Stimulated activated CD4-positive, alpha-beta T cell treated with anti-CD3 and anti-CD28 coated beads, Interleukin-15, amount 100 ng/mL, for 48 hours (primary cell): Measurements from ENCODE around the gene DYSF.

Experiments used
- DNase-seq, 2 donors: peaks; one replicate each; pipeline ENCODE4 v3.0.0-alpha.2; 2020; ENCODE audit warnings: low read depth in 2 of 2

DYSF gene

DNA sequence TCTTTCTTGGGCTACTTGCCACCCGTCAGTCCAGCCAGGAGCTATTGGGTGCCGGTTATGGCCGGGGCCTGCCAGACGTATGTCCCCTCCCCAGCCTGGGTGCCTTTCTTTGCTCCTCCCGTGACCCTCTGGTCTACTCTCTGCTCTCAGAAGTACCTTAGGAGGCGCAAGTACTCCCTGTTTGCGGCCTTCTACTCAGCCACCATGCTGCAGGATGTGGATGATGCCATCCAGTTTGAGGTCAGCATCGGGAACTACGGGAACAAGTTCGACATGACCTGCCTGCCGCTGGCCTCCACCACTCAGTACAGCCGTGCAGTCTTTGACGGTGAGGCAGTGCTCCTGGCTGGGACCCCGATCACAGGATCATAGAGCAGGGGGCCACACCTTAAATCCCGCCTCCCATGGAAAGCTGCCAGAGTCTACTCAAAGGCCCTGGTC, 99.5 kb downstream of the DYSF start:
- DNase-seq, result no peak

DNA sequence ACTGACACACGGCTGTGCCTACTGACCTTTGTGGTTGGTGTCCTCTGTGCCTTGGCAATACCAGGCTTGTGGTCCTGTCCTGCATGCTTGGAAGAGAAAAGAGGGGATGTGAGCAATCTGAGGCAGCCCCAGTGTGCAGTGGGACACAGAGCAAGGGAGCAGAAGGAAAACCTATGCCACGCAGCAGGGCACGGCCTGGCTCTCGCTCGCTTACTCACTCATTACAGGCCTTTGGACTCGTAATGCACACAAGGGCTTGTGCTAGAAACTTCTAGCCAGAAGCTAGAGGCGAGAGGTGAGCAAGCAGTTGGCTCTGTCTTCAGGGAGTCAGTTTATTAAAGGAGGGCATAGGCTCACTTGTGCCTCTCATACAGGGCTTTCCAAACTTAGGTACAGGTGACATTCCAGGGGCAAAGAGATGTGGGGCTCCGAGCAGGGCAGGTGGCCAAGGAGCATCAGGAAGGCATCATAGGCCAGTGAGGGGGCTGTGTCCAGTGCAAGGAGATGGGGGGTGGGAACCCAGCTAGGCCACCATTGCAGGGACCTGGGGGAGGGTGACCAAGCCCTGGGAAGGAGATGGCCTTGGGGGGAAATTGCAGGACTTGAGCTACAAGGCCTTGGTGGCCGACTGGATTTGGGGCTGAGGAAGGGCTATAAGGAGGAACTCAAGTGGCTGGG, 100.8 kb downstream of the DYSF start:
- DNase-seq, result no peak

- no peak for DNase-seq
Measured at GRCh38 chr2:71554706-71555056, 101.3 kb downstream of the DYSF start.

DNA sequence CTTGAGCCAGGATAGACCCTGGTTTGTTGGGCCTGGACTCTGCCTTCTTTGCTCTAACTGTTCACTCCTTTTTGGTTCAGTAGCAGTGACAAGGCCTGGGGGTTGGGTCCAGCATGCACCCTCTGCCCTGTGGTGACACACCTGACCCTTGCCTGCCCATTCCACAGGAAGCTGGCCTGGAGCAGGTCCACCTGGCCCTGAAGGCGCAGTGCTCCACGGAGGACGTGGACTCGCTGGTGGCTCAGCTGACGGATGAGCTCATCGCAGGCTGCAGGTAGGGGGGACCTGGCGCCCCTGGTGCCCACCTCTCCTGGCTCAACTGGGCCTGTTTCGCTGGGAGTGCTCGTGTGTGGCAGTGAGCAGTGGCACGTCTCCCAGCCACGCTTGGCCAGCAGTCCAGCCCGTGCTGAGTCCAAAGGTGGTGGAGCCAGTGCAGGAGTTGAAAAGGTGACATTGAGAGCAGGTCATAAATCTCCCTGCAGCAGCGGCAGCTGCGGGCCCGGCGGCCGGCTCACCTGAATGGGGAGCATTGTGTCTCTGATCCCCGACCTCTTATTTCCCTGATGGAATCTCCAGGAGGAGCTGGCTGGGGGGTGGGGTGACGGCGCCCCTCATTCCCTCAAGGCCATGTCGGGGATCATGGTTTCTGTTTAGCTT, 102.6 kb downstream of the DYSF start:
- DNase-seq, result no peak

DNA sequence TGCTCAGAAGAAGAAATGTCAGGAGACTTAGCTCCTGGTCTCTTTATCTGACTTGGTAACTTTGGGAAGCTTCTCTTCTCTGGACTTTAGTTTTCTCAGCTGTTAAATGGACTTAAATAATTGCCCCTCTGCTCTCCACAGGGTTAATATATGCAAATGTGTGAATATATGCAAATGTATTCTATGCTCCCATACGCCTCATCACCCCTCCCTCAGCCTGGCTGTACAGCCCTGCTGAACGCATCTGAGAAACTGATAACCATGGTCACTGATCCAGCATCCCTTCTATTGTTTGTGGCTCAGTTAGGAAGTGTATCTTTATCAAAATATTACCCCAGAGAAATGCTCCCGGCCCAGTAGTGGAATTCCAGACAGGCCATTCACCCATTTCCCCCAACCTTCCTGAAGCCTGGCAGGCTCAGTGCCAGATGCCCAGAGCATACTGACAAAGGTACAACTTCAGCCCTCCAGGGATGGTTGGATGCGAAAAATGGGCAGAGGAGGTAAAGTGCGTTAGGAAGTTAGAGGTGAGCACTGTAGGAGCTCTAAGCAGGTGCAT, 103.4 kb downstream of the DYSF start:
- no peak for DNase-seq

DNA sequence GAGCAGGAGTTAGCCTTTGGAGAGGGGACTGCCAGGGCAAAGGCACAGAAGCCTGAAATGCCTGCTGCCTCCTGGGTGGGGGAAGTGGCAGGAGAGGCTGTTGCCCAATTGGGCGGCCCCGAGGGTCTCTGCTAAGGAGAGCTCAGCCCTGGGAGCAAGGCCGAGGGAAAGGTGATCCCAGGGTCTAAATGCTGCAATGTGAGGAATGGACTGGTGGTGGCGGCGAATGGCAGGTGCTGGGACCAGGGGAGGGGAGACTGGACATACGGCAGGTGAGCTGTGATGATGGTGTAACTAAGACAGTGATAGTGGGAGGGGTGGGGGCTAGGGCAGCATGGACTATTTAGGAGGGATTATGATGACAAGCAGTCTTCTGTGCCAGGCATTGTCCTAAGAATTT, 104.0 kb downstream of the DYSF start:
- no peak for DNase-seq

- no peak for DNase-seq
Measured at GRCh38 chr2:71558300-71559051, 105.1 kb downstream of the DYSF start.

DNA sequence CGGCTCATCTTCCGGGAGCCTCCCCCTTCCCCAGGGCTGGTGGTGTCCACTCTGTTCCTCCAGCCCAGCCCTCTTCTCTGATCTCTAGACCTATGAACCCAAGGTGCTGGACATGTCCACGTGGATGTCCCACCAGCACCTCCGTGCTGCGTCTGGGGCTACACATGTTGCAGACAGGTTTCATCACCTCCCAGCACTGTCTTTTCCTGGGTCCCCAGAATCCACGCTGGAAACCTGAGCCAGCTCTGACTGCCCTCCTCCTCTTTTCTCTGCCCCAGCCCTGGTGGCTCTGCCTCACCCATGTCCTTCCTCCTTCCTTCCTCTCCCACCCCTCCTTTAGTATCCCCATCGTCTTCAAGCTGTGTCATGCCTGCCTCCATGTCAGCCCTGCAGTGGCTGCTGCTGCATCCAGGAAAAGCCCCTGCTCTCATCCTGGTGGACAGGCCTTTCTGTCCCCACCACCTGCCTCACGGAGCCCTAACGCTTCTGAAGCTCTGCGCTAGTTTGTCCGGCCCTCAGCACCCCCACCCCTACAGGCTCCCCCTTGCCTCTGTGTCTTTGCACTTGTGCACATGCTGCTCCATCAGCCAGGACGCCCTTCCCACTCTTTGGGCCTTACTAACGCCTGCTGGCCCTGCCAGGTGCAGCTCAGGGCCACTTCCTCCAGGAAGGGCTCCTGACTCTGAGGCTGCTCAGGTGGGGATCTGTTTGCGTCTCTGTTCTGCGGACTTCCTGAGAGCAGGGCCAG, 105.9 kb downstream of the DYSF start:
- no peak for DNase-seq

DNA sequence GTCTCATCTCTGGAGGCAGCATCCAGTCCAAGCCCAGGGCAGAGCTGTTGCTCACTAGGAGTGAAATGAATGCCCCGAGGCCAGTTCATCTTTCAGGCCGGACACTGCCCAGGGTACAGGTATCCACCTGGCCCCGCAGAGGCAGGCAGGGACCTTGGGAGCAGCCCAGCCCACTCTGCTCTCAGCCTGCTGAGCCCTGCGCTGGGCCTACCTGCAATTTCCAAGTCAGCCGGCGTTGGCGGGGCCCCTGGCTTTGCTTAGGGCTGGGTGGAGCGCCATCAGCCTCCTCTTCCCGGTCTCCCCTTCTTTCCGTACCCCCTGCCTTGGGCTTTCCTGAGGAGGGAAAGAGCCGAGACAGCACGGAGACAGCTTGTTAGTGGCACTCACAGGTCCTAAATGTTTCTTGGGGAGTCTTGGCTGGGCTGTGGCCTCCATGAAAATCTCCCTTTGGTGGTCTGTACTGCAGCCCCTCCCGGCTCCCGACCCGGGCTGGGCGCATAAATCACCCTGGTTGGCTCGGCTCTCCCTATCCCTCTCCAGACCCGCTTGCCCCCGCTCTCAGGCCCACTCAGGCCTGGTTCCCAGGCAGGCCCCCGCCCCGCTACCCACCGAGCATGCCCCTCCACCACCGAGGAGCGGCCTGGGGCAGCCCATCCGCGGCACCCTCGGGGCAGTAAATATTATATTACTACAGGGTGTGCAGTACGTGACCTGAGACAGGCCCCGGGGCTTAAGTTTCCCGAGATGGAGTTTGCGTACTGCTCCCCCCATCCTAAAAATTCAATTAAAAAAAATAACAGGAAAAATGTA, 106.7 kb downstream of the DYSF start:
- no peak for DNase-seq

- DNase-seq, result no peak
Measured at GRCh38 chr2:71560638-71561011, 107.3 kb downstream of the DYSF start.

DNA sequence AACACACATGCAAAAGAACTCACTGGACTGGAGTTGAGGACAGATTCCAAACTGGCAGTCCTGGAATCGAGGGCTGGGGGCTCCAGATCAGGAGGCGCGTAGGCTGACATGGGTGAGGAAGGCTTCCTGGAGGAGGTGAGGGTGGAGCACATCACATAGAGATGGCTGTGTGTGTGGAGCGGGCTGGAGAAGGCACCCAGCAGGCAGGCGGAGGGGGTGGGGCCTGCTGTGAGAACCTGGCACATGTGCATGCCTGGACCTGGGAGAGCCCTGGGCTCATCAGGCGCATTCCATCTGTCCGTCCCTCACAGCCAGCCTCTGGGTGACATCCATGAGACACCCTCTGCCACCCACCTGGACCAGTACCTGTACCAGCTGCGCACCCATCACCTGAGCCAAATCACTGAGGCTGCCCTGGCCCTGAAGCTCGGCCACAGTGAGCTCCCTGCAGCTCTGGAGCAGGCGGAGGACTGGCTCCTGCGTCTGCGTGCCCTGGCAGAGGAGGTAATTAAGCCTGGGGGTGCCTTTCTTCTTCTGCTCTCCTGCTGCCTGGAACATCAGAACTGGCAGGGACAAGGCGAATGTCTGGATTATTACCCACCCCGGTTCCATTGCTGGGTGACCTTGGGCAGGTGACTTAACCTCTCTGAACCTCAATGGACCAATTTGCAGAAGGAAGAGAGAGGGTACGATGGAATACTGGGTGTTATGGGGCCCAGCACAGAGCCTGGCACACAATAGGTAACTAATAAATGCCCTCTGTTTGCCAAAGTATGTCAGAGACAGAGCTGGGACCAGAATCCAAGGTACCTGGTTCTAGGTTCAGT, 108.3 kb downstream of the DYSF start:
- no peak for DNase-seq

DNA sequence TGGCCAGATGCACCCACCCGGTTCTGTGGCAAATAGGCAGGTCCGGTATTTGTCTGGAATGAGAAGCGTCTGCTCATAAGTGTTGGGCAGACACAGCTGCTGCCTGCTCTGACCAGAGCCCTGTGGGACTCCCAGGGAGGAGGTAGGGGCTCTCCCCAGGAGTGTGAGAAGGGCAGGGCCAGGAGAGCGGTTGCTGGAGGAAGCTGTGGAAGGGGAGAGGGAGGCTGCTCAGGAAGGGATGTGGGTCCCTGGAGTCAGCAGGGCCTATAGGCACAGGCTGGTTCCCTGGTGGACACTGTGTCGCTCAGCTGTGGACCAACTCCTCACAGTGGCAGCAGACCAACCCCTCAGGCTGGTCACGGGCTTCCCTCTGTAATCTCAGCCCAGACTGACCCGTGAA, 109.2 kb downstream of the DYSF start:
- no peak for DNase-seq

- no peak for DNase-seq
Measured at GRCh38 chr2:71563872-71564271, 110.5 kb downstream of the DYSF start.

- no peak for DNase-seq
Measured at GRCh38 chr2:71564361-71564760, 111.0 kb downstream of the DYSF start.

- DNase-seq, result no peak
Measured at GRCh38 chr2:71564790-71565189, 111.4 kb downstream of the DYSF start.

GRCh38 chr2:71566372-71566771, 113.0 kb downstream of the DYSF start:
- no peak for DNase-seq

DNA sequence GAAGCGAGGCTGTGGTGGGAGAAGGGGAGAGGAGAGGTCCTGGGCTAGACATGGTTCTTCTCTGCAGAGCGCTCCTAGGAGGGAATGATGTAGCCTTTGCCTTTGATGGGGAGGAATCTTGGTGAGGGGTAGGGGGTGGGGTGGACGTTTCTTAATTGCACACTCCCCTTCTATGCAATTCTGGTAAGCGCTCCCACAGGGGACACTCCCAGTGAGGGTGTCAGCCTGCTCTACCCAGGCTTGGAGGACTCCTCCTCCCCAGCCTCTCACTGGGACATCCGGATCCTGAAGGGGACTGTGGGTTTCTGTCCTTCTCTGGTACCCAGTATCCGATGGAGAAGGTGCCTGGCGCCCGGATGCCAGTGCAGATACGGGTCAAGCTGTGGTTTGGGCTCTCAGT, 114.3 kb downstream of the DYSF start:
- no peak for DNase-seq

DNA sequence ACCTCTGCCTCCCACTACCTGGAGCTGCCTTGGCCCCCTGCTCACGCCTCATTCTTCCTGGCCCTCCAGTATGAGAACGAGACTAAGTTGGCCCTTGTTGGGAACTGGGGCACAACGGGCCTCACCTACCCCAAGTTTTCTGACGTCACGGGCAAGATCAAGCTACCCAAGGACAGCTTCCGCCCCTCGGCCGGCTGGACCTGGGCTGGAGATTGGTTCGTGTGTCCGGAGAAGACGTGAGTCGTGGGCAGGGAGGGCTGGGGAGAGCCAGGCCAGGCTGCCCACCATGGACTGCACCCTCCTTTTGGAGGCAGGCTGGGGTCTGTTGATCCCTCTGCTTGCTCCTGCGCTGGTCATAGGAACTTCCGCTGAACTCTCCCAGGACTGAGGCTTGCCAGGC, 114.7 kb downstream of the DYSF start:
- DNase-seq, result no peak

DNA sequence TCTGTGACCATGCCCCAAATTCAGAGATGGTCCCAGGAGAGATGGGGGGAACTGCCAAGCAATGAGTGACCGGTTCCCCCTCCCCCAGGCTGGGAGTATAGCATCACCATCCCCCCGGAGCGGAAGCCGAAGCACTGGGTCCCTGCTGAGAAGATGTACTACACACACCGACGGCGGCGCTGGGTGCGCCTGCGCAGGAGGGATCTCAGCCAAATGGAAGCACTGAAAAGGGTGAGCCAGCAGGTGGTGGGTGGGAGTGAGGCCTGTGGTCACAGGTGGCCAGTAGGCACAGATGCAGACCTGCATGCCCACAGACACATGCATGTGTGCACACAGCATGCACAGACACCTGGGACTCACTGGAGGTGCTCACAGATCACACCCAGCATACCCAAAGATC, 117.2 kb downstream of the DYSF start:
- DNase-seq, result no peak

GRCh38 chr2:71570951-71571460, 117.6 kb downstream of the DYSF start:
- DNase-seq, result no peak
